ENCODE data around the gene PPP2R3A. TPM values are rescaled to one million over a fixed set of nuclear protein-coding genes. Genes with fewer than 3 reads are reported as not detected.
A peak's percentile ranks its signal among the peaks of the same experiment; 100 is the strongest.

PPP2R3A gene
- total RNA-seq, 3 donors from 2014 or later (not counting 1 experiment from before 2014, with no cell fraction given), result 0.35 to 0.43 (median 0.40) TPM

GRCh38 chr3:136042608-136043221 lies 77.2 kb downstream of the PPP2R3A start:
- Histone ChIP-seq H3K4me1 (ENCODE audit: control insufficient read depth, insufficient read depth, low read length) (no peaks in the 10 kb centered on the region), H3K36me3 (ENCODE audit: control insufficient read depth, insufficient read depth, low read length) (no peaks in the 10 kb centered on the region), H3K9me3 (ENCODE audit: control insufficient read depth, insufficient read depth, low read length) (no peaks in the 10 kb centered on the region), H3K27me3 (ENCODE audit: control insufficient read depth, insufficient read depth, low read length) (no peaks in the 10 kb centered on the region), H3K27ac (ENCODE audit: low read length) (no peak overlapping the region), H3K4me3 (ENCODE audit: low read length) (no peak overlapping the region)
- Mint-ChIP-seq H3K4me3 (no peak overlapping the region), H3K27ac (no peak overlapping the region), H3K27me3 (ENCODE audit: low read depth in 2 of 2) (peaks cover 7 to 9% of the 10 kb centered on the region in 2 donors), H3K9me3 (no peaks in the 10 kb centered on the region), H3K4me1 (no peaks in the 10 kb centered on the region), H3K36me3 (no peaks in the 10 kb centered on the region)
- intact Hi-C loops (cut with micrococcal nuclease), result loop anchor here (5.0 kb wide), 2 partner anchors 1250 to 1440 kb away; no protein-coding TSS in a partner anchor
- ATAC-seq (no peak), DNase-seq (peak in 1 of 2 donors; percentile 36)
- TF ChIP-seq CTCF (IDR thresholded peaks at IDR 0.05), result peak; percentile 32
- 71% methylated on average over 7 of the region's 7 CpGs for WGBS (ENCODE audit: insufficient coverage)

- Histone ChIP-seq H3K36me3 (ENCODE audit: control insufficient read depth, insufficient read depth, low read length) (no peaks in the 10 kb centered on the region), H3K27ac (ENCODE audit: low read length) (no peak overlapping the region), H3K4me1 (ENCODE audit: control insufficient read depth, insufficient read depth, low read length) (peaks cover under 1% of the 10 kb centered on the region), H3K27me3 (ENCODE audit: control insufficient read depth, insufficient read depth, low read length) (no peaks in the 10 kb centered on the region), H3K9me3 (ENCODE audit: control insufficient read depth, insufficient read depth, low read length) (no peaks in the 10 kb centered on the region), H3K4me3 (ENCODE audit: low read length) (no peak overlapping the region)
- DNase-seq (no peak), ATAC-seq (no peak)
- Mint-ChIP-seq H3K27ac (no peak overlapping the region), H3K27me3 (ENCODE audit: low read depth in 2 of 2) (peaks cover 4 to 7% of the 10 kb centered on the region in 2 donors), H3K36me3 (no peaks in the 10 kb centered on the region), H3K4me3 (no peak overlapping the region), H3K4me1 (peaks cover 0 to 8% of the 10 kb centered on the region in 2 donors), H3K9me3 (no peaks in the 10 kb centered on the region)
- TF ChIP-seq CTCF (IDR thresholded peaks at IDR 0.05), result no peak
- WGBS (ENCODE audit: insufficient coverage), result 81% methylated on average over 7 of the region's 7 CpGs
- intact Hi-C loops (cut with micrococcal nuclease), result loop anchor here (5.0 kb wide), 2 partner anchors 1253 to 1443 kb away; no protein-coding TSS in a partner anchor
These were observed 79.6 kb downstream of the PPP2R3A start for GRCh38 chr3:136044980-136045745.

GRCh38 chr3:136048068-136048467 lies 82.5 kb downstream of the PPP2R3A start:
- TF ChIP-seq CTCF (IDR thresholded peaks at IDR 0.05), result no peak
- H3K4me3 Mint-ChIP-seq, result no peak overlapping the region
- H3K27me3 ChIP-seq (ENCODE audit: control insufficient read depth, insufficient read depth, low read length), result no peaks in the 10 kb centered on the region
- H3K36me3 Mint-ChIP-seq, result no peaks in the 10 kb centered on the region
- H3K9me3 ChIP-seq (ENCODE audit: control insufficient read depth, insufficient read depth, low read length), result no peaks in the 10 kb centered on the region
- H3K4me3 ChIP-seq (ENCODE audit: low read length), result no peak overlapping the region
- H3K4me1 Mint-ChIP-seq, result peaks cover 6 to 15% of the 10 kb centered on the region in 2 donors
- ATAC-seq (no peak), DNase-seq (no peak)
- H3K9me3 Mint-ChIP-seq, result no peaks in the 10 kb centered on the region
- no peak overlapping the region for H3K27ac ChIP-seq (ENCODE audit: low read length)
- H3K27ac Mint-ChIP-seq, result no peak overlapping the region
- WGBS (ENCODE audit: insufficient coverage), result 96% methylated on average over 6 of the region's 7 CpGs
- H3K4me1 ChIP-seq (ENCODE audit: control insufficient read depth, insufficient read depth, low read length), result peaks cover 4% of the 10 kb centered on the region
- no peaks in the 10 kb centered on the region for H3K36me3 ChIP-seq (ENCODE audit: control insufficient read depth, insufficient read depth, low read length)
- H3K27me3 Mint-ChIP-seq (ENCODE audit: low read depth in 2 of 2), result no peaks in the 10 kb centered on the region
- intact Hi-C loops (cut with micrococcal nuclease), result no loop called here
